Measurements from ENCODE around the gene ZFHX3.

Gene ZFHX3

DNA sequence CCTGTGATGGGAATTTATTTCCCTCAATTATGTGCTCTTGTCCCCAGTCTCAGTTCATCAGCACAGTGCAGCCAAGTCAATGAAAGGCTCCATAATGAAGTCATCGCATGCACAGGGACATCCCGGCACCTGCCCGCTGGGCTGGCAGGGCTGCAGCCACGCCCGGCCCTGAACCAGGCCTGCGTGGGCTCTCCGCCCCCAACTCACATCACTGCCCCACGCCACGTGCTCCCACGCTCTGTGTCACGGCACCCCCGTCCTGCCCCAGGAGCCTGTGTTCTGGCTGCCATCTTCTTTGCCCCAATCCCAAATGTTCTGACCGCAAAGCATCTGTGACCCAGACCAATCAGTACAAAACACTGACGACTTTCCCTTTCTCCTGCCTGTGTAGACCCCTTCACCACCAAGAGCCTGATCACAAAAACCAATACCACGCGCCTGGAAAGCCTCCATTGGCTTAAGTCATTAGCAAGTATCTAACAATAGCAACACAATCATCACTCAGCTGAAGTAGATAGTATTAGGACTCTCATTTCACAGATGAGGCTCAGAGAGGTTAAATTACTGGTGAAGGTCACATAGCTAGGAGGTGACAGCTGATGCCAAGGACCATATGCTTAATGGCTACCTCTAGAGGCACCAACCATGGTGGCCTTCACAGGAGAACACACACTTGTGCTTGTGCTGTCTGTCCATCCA is 202.5 kb downstream of the ZFHX3 start:
- no peak for TF ChIP-seq USF1 (IDR thresholded peaks at IDR 0.05)
- TF ChIP-seq EP300 (IDR thresholded peaks at IDR 0.05; ENCODE audit: borderline replicate concordance) = no peak
- TF ChIP-seq NFIC (IDR thresholded peaks at IDR 0.05) = no peak
- TF ChIP-seq EGR1 (IDR thresholded peaks at IDR 0.05) = no peak
- no peak for TF ChIP-seq TEAD4 (IDR thresholded peaks at IDR 0.05)
- TF ChIP-seq YY1 (IDR thresholded peaks at IDR 0.05; ENCODE audit: low read depth) = no peak
- TF ChIP-seq TAF1 (IDR thresholded peaks at IDR 0.05; ENCODE audit: low read depth) = no peak
- TF ChIP-seq CEBPB (IDR thresholded peaks at IDR 0.05) = no peak
- TF ChIP-seq FOXM1 (IDR thresholded peaks at IDR 0.05; ENCODE audit: borderline replicate concordance, low read depth) = no peak
- TF ChIP-seq MAX (IDR thresholded peaks at IDR 0.05) = no peak
- TF ChIP-seq CREB1 (IDR thresholded peaks at IDR 0.05; ENCODE audit: low read depth) = no peak
- TF ChIP-seq RAD21 (IDR thresholded peaks at IDR 0.05; ENCODE audit: low read depth) = no peak
- TF ChIP-seq, protein P1, sequence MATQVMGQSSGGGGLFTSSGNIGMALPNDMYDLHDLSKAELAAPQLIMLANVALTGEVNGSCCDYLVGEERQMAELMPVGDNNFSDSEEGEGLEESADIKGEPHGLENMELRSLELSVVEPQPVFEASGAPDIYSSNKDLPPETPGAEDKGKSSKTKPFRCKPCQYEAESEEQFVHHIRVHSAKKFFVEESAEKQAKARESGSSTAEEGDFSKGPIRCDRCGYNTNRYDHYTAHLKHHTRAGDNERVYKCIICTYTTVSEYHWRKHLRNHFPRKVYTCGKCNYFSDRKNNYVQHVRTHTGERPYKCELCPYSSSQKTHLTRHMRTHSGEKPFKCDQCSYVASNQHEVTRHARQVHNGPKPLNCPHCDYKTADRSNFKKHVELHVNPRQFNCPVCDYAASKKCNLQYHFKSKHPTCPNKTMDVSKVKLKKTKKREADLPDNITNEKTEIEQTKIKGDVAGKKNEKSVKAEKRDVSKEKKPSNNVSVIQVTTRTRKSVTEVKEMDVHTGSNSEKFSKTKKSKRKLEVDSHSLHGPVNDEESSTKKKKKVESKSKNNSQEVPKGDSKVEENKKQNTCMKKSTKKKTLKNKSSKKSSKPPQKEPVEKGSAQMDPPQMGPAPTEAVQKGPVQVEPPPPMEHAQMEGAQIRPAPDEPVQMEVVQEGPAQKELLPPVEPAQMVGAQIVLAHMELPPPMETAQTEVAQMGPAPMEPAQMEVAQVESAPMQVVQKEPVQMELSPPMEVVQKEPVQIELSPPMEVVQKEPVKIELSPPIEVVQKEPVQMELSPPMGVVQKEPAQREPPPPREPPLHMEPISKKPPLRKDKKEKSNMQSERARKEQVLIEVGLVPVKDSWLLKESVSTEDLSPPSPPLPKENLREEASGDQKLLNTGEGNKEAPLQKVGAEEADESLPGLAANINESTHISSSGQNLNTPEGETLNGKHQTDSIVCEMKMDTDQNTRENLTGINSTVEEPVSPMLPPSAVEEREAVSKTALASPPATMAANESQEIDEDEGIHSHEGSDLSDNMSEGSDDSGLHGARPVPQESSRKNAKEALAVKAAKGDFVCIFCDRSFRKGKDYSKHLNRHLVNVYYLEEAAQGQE (IDR thresholded peaks at IDR 0.05; ENCODE audit: low read depth) = no peak
- no peak for TF ChIP-seq ZBTB7A (IDR thresholded peaks at IDR 0.05; ENCODE audit: low read depth)
- TF ChIP-seq TCF12 (IDR thresholded peaks at IDR 0.05; ENCODE audit: low read depth) = no peak

- TF ChIP-seq MAX (IDR thresholded peaks at IDR 0.05) = no peak
- TF ChIP-seq, protein P1 (IDR thresholded peaks at IDR 0.05; ENCODE audit: low read depth) = no peak
Measured at GRCh38 chr16:72844225-72844920, 203.6 kb downstream of the ZFHX3 start.

DNA sequence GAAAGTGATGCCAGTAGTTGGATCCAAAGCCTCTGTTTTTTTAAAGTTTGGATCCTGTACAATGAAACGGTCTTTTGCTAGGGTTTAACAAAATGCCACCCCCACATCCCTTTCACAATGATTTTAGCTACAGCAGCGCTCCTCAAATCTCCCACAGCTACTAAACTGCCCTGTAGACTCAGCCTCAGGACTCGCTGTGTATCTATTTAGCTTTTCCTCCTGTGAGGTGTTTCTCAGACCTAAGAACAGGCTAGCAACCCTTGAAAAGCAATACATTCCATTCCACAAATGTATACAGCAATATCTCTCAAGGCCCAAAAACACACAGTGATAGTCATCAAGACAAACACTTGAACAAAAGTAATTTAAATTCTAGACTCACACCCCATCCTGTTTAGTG is 206.4 kb downstream of the ZFHX3 start:
- no peak for TF ChIP-seq MAX (IDR thresholded peaks at IDR 0.05)
- no peak for TF ChIP-seq EP300 (IDR thresholded peaks at IDR 0.05; ENCODE audit: borderline replicate concordance)
- no peak for TF ChIP-seq NFIC (IDR thresholded peaks at IDR 0.05)
- TF ChIP-seq TAF1 (IDR thresholded peaks at IDR 0.05; ENCODE audit: low read depth) = no peak

GRCh38 chr16:72840631-72841381 is 207.1 kb downstream of the ZFHX3 start:
- TF ChIP-seq FOXM1 (IDR thresholded peaks at IDR 0.05; ENCODE audit: borderline replicate concordance, low read depth) = no peak
- TF ChIP-seq TCF12 (IDR thresholded peaks at IDR 0.05; ENCODE audit: low read depth) = no peak
- TF ChIP-seq USF1 (IDR thresholded peaks at IDR 0.05) = no peak
- TF ChIP-seq, protein P1 (IDR thresholded peaks at IDR 0.05; ENCODE audit: low read depth) = no peak
- TF ChIP-seq CREB1 (IDR thresholded peaks at IDR 0.05; ENCODE audit: low read depth) = no peak
- TF ChIP-seq RAD21 (IDR thresholded peaks at IDR 0.05; ENCODE audit: low read depth) = no peak
- no peak for TF ChIP-seq TAF1 (IDR thresholded peaks at IDR 0.05; ENCODE audit: low read depth)
- TF ChIP-seq MAX (IDR thresholded peaks at IDR 0.05) = no peak
- TF ChIP-seq CEBPB (IDR thresholded peaks at IDR 0.05) = no peak
- no peak for TF ChIP-seq EGR1 (IDR thresholded peaks at IDR 0.05)
- TF ChIP-seq ZBTB7A (IDR thresholded peaks at IDR 0.05; ENCODE audit: low read depth) = no peak
- TF ChIP-seq NFIC (IDR thresholded peaks at IDR 0.05) = no peak
